Muscle layer of colon (tissue), 2 donors: Measurements from ENCODE around the gene SLC35F5.
A peak's percentile ranks its signal among the peaks of the same experiment; 100 is the strongest.
"Not testable (repeated sequence)": the region's sequence is repeated elsewhere in the genome, so short reads cannot be mapped to it uniquely, and the experiment has no call there.

Experiments
- H3K27ac ChIP-seq: one replicate; pipeline ENCODE4 v1.7.0; 2013; ENCODE audit warnings: low read depth, mild to moderate bottlenecking, low read length, moderate library complexity
- H3K27me3 ChIP-seq, 2 donors: one replicate each; pipeline ENCODE4 v1.7.0; 2013; ENCODE audit warnings: low read length in 2 of 2, mild to moderate bottlenecking in 2 of 2; ENCODE audit not compliant: insufficient read depth in 2 of 2, control insufficient read depth in 1 of 2
- H3K36me3 ChIP-seq: one replicate; pipeline ENCODE4 v1.7.0; 2013; ENCODE audit warnings: mild to moderate bottlenecking, low read length; ENCODE audit not compliant: insufficient read depth
- H3K4me1 ChIP-seq: one replicate; pipeline ENCODE4 v1.7.0; 2013; ENCODE audit warnings: mild to moderate bottlenecking, low read length; ENCODE audit not compliant: insufficient read depth
- H3K4me3 ChIP-seq, 2 donors: one replicate each; pipeline ENCODE4 v1.7.0; 2013; ENCODE audit warnings: low read length in 2 of 2, low read depth in 1 of 2, mild to moderate bottlenecking in 1 of 2, moderate library complexity in 1 of 2
- H3K9ac ChIP-seq: one replicate; pipeline ENCODE4 v1.7.0; 2013; ENCODE audit warnings: low read length
- H3K9me3 ChIP-seq: one replicate; pipeline ENCODE4 v1.7.0; 2013; ENCODE audit warnings: mild to moderate bottlenecking, low read length
- donor health status: abdominal sarcoma.
- donor health status: Adenocarcinoma of cecum.

The SLC35F5 gene

DNA sequence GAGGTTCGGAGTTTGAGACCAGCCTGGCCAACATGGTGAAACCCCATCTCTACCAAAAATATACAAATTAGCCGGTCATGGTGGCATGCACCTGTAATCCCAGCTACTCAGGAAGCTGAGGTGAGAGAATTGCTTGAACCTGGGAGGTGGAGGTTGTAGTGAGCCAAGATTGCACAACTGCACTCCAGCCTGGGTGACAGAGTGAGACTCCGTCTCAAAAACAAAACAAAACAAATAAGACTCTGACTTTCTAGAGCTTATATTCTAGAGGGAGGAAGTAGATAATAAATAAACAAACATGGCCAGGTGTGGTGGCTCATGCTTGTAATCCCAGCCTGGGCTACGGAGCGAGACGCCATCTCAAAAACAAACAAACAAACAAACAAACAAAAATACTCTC lies 18.2 kb upstream of the SLC35F5 start:
- H3K9me3 ChIP-seq, H3K4me3 ChIP-seq, H3K9ac ChIP-seq, H3K36me3 ChIP-seq, H3K27ac ChIP-seq, H3K27me3 ChIP-seq, H3K4me1 ChIP-seq: not testable (repeated sequence)

GRCh38 chr2:113770929-113771328 lies 14.5 kb upstream of the SLC35F5 start:
- Histone ChIP-seq H3K36me3 (no peaks in the 10 kb centered on the region), H3K9ac (no peak overlapping the region), H3K4me1 (no peaks in the 10 kb centered on the region), H3K4me3 (no peak overlapping the region), H3K9me3 (no peaks in the 10 kb centered on the region), H3K27ac (no peak overlapping the region), H3K27me3 (no peaks in the 10 kb centered on the region)

GRCh38 chr2:113769555-113769954 lies 13.1 kb upstream of the SLC35F5 start:
- Histone ChIP-seq H3K27ac (no peak overlapping the region), H3K36me3 (no peaks in the 10 kb centered on the region), H3K9me3 (no peaks in the 10 kb centered on the region), H3K4me3 (no peak overlapping the region), H3K9ac (no peak overlapping the region), H3K27me3 (no peaks in the 10 kb centered on the region), H3K4me1 (no peaks in the 10 kb centered on the region)

DNA sequence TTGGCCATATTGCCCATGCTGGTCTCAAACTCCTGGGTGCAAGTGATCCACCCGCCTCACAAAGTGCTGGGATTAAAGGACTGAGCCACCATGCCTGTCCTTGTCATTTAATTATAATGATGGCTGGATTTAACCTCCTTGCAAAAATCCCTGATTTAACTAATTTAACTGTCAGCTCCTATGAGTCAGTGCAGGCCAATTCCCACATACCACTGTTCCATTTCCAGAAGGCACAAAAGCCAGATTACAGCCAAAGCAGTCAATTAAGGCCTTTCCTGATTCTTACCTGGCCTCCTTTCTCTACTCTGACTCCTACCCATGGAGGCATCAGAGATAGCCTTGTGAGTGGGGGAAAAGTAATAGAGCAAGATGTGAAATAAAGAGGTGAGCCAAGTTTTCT lies 12.3 kb upstream of the SLC35F5 start:
- Histone ChIP-seq H3K27me3 (no peaks in the 10 kb centered on the region), H3K9me3 (no peaks in the 10 kb centered on the region), H3K27ac (no peak overlapping the region), H3K36me3 (no peaks in the 10 kb centered on the region), H3K9ac (no peak overlapping the region), H3K4me1 (no peaks in the 10 kb centered on the region), H3K4me3 (no peak overlapping the region)

DNA sequence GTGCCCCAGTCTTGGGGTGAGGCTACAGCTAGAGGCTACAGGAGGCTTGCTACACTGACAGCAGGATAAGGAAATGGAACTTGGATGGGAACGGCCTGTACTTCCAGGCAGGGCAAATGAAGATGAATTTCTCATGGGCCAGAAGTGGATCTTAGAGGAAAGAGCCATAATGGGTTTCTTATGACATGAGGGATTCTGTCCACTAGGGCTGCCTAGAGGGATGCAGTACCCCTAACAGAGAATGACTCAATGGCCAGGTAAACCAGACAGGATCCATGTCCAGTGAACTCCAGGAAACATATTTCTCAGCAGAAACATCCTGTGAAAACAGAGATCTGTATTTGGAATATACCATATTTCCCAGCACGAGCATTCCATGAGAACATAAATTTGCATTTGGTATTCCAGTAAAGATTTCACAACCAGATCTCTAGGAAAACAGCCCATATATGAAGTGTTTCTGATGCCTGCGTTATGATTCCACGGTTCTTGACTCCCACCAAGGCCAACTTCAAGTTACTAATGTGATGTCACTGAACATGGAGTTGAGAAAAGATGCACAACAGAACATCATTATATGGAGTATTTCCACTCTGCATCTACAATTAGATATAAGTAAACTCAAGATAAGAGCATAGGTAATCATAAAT lies 11.5 kb upstream of the SLC35F5 start:
- H3K9me3 ChIP-seq, result no peaks in the 10 kb centered on the region
- H3K4me1 ChIP-seq, result no peaks in the 10 kb centered on the region
- H3K27me3 ChIP-seq, result no peaks in the 10 kb centered on the region
- H3K27ac ChIP-seq, result no peak overlapping the region
- H3K36me3 ChIP-seq, result no peaks in the 10 kb centered on the region
- no peak overlapping the region for H3K4me3 ChIP-seq
- H3K9ac ChIP-seq, result no peak overlapping the region

DNA sequence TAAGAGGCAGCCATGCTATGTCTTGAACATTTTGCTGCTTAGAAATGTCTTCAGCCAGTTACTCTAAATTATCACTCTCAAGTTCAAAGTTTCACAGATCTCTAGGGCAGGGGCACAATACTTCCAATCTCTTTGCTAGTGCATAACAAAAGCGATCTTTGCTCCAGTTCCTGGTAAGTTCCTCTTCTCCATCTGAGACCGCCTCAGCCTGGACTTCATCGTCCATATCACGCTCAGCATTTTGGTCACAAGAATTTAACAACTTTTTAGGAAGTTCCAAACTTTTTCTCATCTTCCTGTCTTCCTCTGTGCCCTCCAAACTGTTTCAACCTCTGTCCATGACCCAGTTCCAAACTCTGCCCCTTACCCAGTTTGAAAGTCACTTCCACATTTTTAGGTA lies 8.8 kb upstream of the SLC35F5 start:
- Histone ChIP-seq H3K27ac (no peak overlapping the region), H3K36me3 (no peaks in the 10 kb centered on the region), H3K9ac (no peak overlapping the region), H3K27me3 (no peaks in the 10 kb centered on the region), H3K9me3 (no peaks in the 10 kb centered on the region), H3K4me3 (no peak overlapping the region), H3K4me1 (no peaks in the 10 kb centered on the region)

GRCh38 chr2:113762377-113763118 lies 6.1 kb upstream of the SLC35F5 start:
- Histone ChIP-seq H3K4me1 (peaks cover under 1% of the 10 kb centered on the region), H3K9me3 (no peaks in the 10 kb centered on the region), H3K27me3 (no peaks in the 10 kb centered on the region), H3K9ac (no peak overlapping the region), H3K27ac (no peak overlapping the region), H3K4me3 (no peak overlapping the region), H3K36me3 (no peaks in the 10 kb centered on the region)

- H3K27me3 ChIP-seq, result no peaks in the 10 kb centered on the region
- no peak overlapping the region for H3K4me3 ChIP-seq
- H3K9ac ChIP-seq, result no peak overlapping the region
- peaks cover 6% of the 10 kb centered on the region for H3K4me1 ChIP-seq
- H3K36me3 ChIP-seq, result no peaks in the 10 kb centered on the region
- H3K27ac ChIP-seq, result no peak overlapping the region
- H3K9me3 ChIP-seq, result no peaks in the 10 kb centered on the region
Observed at GRCh38 chr2:113760400-113760799, 4.0 kb upstream of the SLC35F5 start.

GRCh38 chr2:113757138-113757657 lies 756 bp upstream of the SLC35F5 start:
- peaks cover 18% of the 10 kb centered on the region for H3K4me1 ChIP-seq
- H3K9ac ChIP-seq, result peak overlapping the region; percentile 91
- H3K36me3 ChIP-seq, result no peaks in the 10 kb centered on the region
- peak overlapping the region; percentile 59 for H3K27ac ChIP-seq
- no peaks in the 10 kb centered on the region for H3K27me3 ChIP-seq
- H3K9me3 ChIP-seq, result no peaks in the 10 kb centered on the region
- peak overlapping the region; percentile 85 to 88 for H3K4me3 ChIP-seq

DNA sequence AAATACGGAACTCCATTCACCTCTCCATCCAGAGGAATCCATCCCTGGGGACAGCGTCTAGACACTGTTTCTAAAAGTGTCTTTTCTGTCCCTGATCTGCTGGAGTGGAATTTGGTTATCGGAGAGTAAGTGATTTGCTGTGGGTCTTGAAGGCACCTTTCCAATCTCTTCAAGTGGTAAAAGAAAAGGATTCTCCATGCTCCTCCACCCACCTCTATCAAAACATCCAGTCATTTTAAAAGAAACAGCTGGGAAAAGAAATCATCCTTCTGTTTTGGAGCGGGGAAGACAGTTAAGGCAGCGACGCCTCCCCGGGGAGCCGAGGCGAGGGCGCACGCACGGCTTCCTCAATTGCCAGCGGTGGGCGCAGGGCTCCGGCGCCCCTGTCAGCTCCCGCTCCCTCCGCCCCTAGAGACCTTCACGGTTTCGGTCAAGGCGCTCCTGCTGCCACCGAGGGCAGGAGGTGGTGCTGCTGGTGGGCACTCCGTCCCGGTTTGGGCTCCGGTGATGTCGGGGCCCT lies 547 bp downstream of the SLC35F5 start:
- peak overlapping the region; percentile 91 for H3K9ac ChIP-seq
- H3K27me3 ChIP-seq, result no peaks in the 10 kb centered on the region
- no peaks in the 10 kb centered on the region for H3K36me3 ChIP-seq
- no peaks in the 10 kb centered on the region for H3K9me3 ChIP-seq
- H3K27ac ChIP-seq, result peak overlapping the region; percentile 59
- H3K4me3 ChIP-seq, result peak overlapping the region; percentile 85 to 88
- peaks cover 18% of the 10 kb centered on the region for H3K4me1 ChIP-seq

- Histone ChIP-seq H3K36me3 (peaks cover 2% of the 10 kb centered on the region), H3K4me3 (peak overlapping the region; percentile 85 to 88), H3K4me1 (peaks cover 18% of the 10 kb centered on the region), H3K9me3 (no peaks in the 10 kb centered on the region), H3K27ac (peak overlapping the region; percentile 59), H3K9ac (peak overlapping the region; percentile 91), H3K27me3 (no peaks in the 10 kb centered on the region)
Observed at GRCh38 chr2:113755035-113755834, 1.2 kb downstream of the SLC35F5 start.
